ENCODE data around the gene C16orf96.

- no peak for TF ChIP-seq CTCF (IDR thresholded peaks at IDR 0.05; ENCODE audit: low read length)
- no peak for TF ChIP-seq EZH2 (optimal IDR thresholded peaks at IDR 0.05; ENCODE audit: low read depth, low read length)
- TF ChIP-seq EZH2phosphoT487 (IDR thresholded peaks at IDR 0.05; ENCODE audit: low read length) = no peak
Observed at GRCh38 chr16:4523686-4524085, 32.5 kb upstream of the C16orf96 start.

All from MM.1S (cell line).